Activated T-cell treated with anti-CD3 and anti-CD28 coated beads, Interleukin-2, amount 50 U/mL, for 48 hours (primary cell): ENCODE measurements around the gene GAB2.

ENCODE experiments used
- DNase-seq, 2 experiments: peaks; one replicate each; pipeline ENCODE4 v3.0.0-alpha.2; 2020

The GAB2 gene

GRCh38 chr11:78399136-78399535 is 18.5 kb downstream of the GAB2 start:
- DNase-seq, result no peak

- no peak for DNase-seq
Measured at GRCh38 chr11:78398715-78399114, 18.9 kb downstream of the GAB2 start.

GRCh38 chr11:78397398-78397797 is 20.2 kb downstream of the GAB2 start:
- no peak for DNase-seq

GRCh38 chr11:78395597-78395996 is 22.0 kb downstream of the GAB2 start:
- DNase-seq, result no peak

GRCh38 chr11:78392854-78393253 is 24.8 kb downstream of the GAB2 start:
- DNase-seq, result no peak

GRCh38 chr11:78391424-78391823 is 26.2 kb downstream of the GAB2 start:
- no peak for DNase-seq

- no peak for DNase-seq
Measured at GRCh38 chr11:78390809-78391208, 26.8 kb downstream of the GAB2 start.

GRCh38 chr11:78386215-78386941 is 31.2 kb downstream of the GAB2 start:
- no peak for DNase-seq

- no peak for DNase-seq
Measured at GRCh38 chr11:78385205-78385604, 32.4 kb downstream of the GAB2 start.

GRCh38 chr11:78384231-78384630 is 33.4 kb downstream of the GAB2 start:
- DNase-seq, result no peak

GRCh38 chr11:78381865-78382264 is 35.8 kb downstream of the GAB2 start:
- no peak for DNase-seq

GRCh38 chr11:78380615-78381051 is 37.0 kb downstream of the GAB2 start:
- no peak for DNase-seq

- DNase-seq, result no peak
Measured at GRCh38 chr11:78379039-78379670, 38.5 kb downstream of the GAB2 start.

GRCh38 chr11:78377625-78378418 is 39.8 kb downstream of the GAB2 start:
- no peak for DNase-seq

GRCh38 chr11:78376858-78377257 is 40.8 kb downstream of the GAB2 start:
- DNase-seq, result no peak

GRCh38 chr11:78374917-78375316 is 42.7 kb downstream of the GAB2 start:
- no peak for DNase-seq

- no peak for DNase-seq
Measured at GRCh38 chr11:78373689-78374088, 43.9 kb downstream of the GAB2 start.

- DNase-seq, result no peak
Measured at GRCh38 chr11:78372114-78372768, 45.4 kb downstream of the GAB2 start.

GRCh38 chr11:78371221-78371891 is 46.3 kb downstream of the GAB2 start:
- DNase-seq, result no peak

GRCh38 chr11:78370406-78371172 is 47.0 kb downstream of the GAB2 start:
- no peak for DNase-seq

- no peak for DNase-seq
Measured at GRCh38 chr11:78365381-78365792, 52.2 kb downstream of the GAB2 start.
